OCI-LY3 (cell line): ENCODE data around the gene TBC1D1.

Experiments
- H2AFZ ChIP-seq: fragments of 200-600, 300-600 bp; shearing (Covaris generic); 2 replicates; pipeline ENCODE4 v1.6.0; 2014; ENCODE audit warnings: antibody characterized with exemption, low read depth, low read length
- H3K27ac ChIP-seq: fragments of 200-600, 300-600 bp; sonication (generic); 2 replicates; pipeline ENCODE4 v1.5.1; 2014; ENCODE audit warnings: mild to moderate bottlenecking, low read length, moderate library complexity, mixed read lengths
- H3K27me3 ChIP-seq: fragments of 200-600, 300-600 bp; sonication (generic); 2 replicates; pipeline ENCODE4 v1.6.1; 2014; ENCODE audit warnings: low read depth, low read length, mixed read lengths
- H3K36me3 ChIP-seq: fragments of 200-600, 300-600 bp; sonication (generic); replicated peaks from 2 replicates; pipeline ENCODE3; 2014; ENCODE audit warnings: low read depth, low read length, mixed read lengths
- H3K4me1 ChIP-seq: fragments of 300-600, 200-600 bp; sonication (generic); 2 replicates; pipeline ENCODE4 v1.6.1; 2014; ENCODE audit warnings: low read length, mixed read lengths
- H3K4me2 ChIP-seq: fragments of 200-600, 300-600 bp; sonication (generic); 2 replicates; pipeline ENCODE4 v1.6.1; 2014; ENCODE audit warnings: low read length, mixed read lengths
- H3K4me3 ChIP-seq: fragments of 300-600, 200-600 bp; sonication (generic); 2 replicates; pipeline ENCODE4 v1.5.1; 2014; ENCODE audit warnings: antibody characterized with exemption, mild to moderate bottlenecking, low read length, moderate library complexity
- H3K79me2 ChIP-seq: fragments of 300-600, 200-600 bp; shearing (Covaris generic); 2 replicates; pipeline ENCODE4 v1.6.1; 2014; ENCODE audit warnings: mild to moderate bottlenecking, low read length, mixed read lengths
- H3K9ac ChIP-seq: fragments of 300-600, 200-600 bp; shearing (Covaris generic); 2 replicates; pipeline ENCODE4 v1.6.0; 2014; ENCODE audit warnings: mild to moderate bottlenecking, low read length, moderate library complexity
- H3K9me3 ChIP-seq: fragments of 200-600, 300-600 bp; shearing (Covaris generic); 2 replicates; pipeline ENCODE4 v1.6.1; 2014; ENCODE audit warnings: low read length, mixed read lengths; ENCODE audit not compliant: insufficient read depth
- H4K20me1 ChIP-seq: fragments of 200-600, 300-600 bp; sonication (generic); 2 replicates; pipeline ENCODE4 v1.6.1; 2016; ENCODE audit warnings: low read length, mixed read lengths; ENCODE audit not compliant: insufficient read depth
- CTCF ChIP-seq: fragments of 200-600, 300-600 bp; sonication (generic); IDR thresholded peaks from 2 replicates; pipeline ENCODE4 v1.5.1; 2014; ENCODE audit warnings: antibody characterized with exemption, low read length, low read depth
- EZH2phosphoT487 ChIP-seq: fragments of 200-600 bp; shearing (Covaris generic); IDR thresholded peaks from 2 replicates; pipeline ENCODE4 v1.6.1; 2018; ENCODE audit warnings: antibody characterized with exemption, mixed run types, low read depth

TBC1D1 gene

GRCh38 chr4:38092701-38093100 is 201.8 kb downstream of the TBC1D1 start:
- H3K9me3 ChIP-seq: no peaks in the 10 kb centered on the region
- no peak overlapping the region for H3K9ac ChIP-seq
- H3K36me3 ChIP-seq: peaks cover 16% of the 10 kb centered on the region
- 0 out of 2 replicates have a peak, but pooled peaks cover 3% of the 10 kb centered on the region for H4K20me1 ChIP-seq
- H3K27ac ChIP-seq: no peak overlapping the region
- TF ChIP-seq EZH2phosphoT487 (no peak), CTCF (no peak)
- no peak overlapping the region for H2AFZ ChIP-seq
- H3K27me3 ChIP-seq: no peaks in the 10 kb centered on the region
- H3K4me2 ChIP-seq: no peak overlapping the region
- no peak overlapping the region for H3K4me3 ChIP-seq
- H3K79me2 ChIP-seq: no peaks in the 10 kb centered on the region
- H3K4me1 ChIP-seq: 0 out of 2 replicates have a peak, but pooled peaks cover 5% of the 10 kb centered on the region

GRCh38 chr4:38094419-38094818 is 203.5 kb downstream of the TBC1D1 start:
- no peak overlapping the region for H2AFZ ChIP-seq

GRCh38 chr4:38095691-38096090 is 204.8 kb downstream of the TBC1D1 start:
- no peaks in the 10 kb centered on the region for H3K27me3 ChIP-seq
- H3K4me1 ChIP-seq: 0 out of 2 replicates have a peak, but pooled peaks cover under 1% of the 10 kb centered on the region
- H4K20me1 ChIP-seq: no peaks in the 10 kb centered on the region
- no peak overlapping the region for H3K4me3 ChIP-seq
- TF ChIP-seq EZH2phosphoT487 (no peak), CTCF (no peak)
- H2AFZ ChIP-seq: no peak overlapping the region
- H3K9me3 ChIP-seq: no peaks in the 10 kb centered on the region
- H3K4me2 ChIP-seq: no peak overlapping the region
- H3K27ac ChIP-seq: no peak overlapping the region
- H3K36me3 ChIP-seq: peaks cover 10% of the 10 kb centered on the region
- no peak overlapping the region for H3K9ac ChIP-seq
- no peaks in the 10 kb centered on the region for H3K79me2 ChIP-seq

More at GRCh38 chr4:38094419-38094818, 203.5 kb downstream of the TBC1D1 start:
- no peak overlapping the region for H3K4me2 ChIP-seq
- TF ChIP-seq EZH2phosphoT487: no peak
- TF ChIP-seq CTCF: no peak
- H3K27me3 ChIP-seq: no peaks in the 10 kb centered on the region
- no peaks in the 10 kb centered on the region for H3K79me2 ChIP-seq
- H3K4me1 ChIP-seq: 0 out of 2 replicates have a peak, but pooled peaks cover 5% of the 10 kb centered on the region
- H3K36me3 ChIP-seq: peaks cover 16% of the 10 kb centered on the region
- H3K9me3 ChIP-seq: no peaks in the 10 kb centered on the region
- H3K4me3 ChIP-seq: no peak overlapping the region
- no peak overlapping the region for H3K9ac ChIP-seq
- H3K27ac ChIP-seq: no peak overlapping the region
- 0 out of 2 replicates have a peak, but pooled peaks cover 3% of the 10 kb centered on the region for H4K20me1 ChIP-seq

GRCh38 chr4:38097818-38098217 is 206.9 kb downstream of the TBC1D1 start:
- Histone ChIP-seq H2AFZ (no peak overlapping the region), H3K4me1 (no peaks in the 10 kb centered on the region), H3K4me3 (no peak overlapping the region), H3K27me3 (no peaks in the 10 kb centered on the region), H3K9me3 (no peaks in the 10 kb centered on the region), H3K27ac (no peak overlapping the region), H3K79me2 (no peaks in the 10 kb centered on the region), H3K9ac (no peak overlapping the region), H3K4me2 (no peak overlapping the region), H4K20me1 (no peaks in the 10 kb centered on the region), H3K36me3 (peaks cover 8% of the 10 kb centered on the region)
- TF ChIP-seq CTCF: no peak
- TF ChIP-seq EZH2phosphoT487: no peak
